Measurements from ENCODE around the gene ADGRD1. TPM values are rescaled to one million over a fixed set of nuclear protein-coding genes. Genes with fewer than 3 reads are reported as not detected.

ADGRD1 gene
- total RNA-seq, 1 donor from 2014 or later = 35.8 TPM

- Histone ChIP-seq H3K4me3 (no peak overlapping the region), H3K9me3 (no peaks in the 10 kb centered on the region), H3K36me3 (no peaks in the 10 kb centered on the region), H3K27ac (no peak overlapping the region), H3K27me3 (no peaks in the 10 kb centered on the region), H3K4me1 (peaks cover 23% of the 10 kb centered on the region)
- no peak for DNase-seq (ENCODE audit: extremely low spot score in 2 of 2)
- TF ChIP-seq POLR2AphosphoS5 (IDR thresholded peaks at IDR 0.05; ENCODE audit: insufficient read depth in 1 of 2, low read depth in 1 of 2) (no peak), POLR2A (IDR thresholded peaks at IDR 0.05) (no peak)
- TF ChIP-seq, protein P1, sequence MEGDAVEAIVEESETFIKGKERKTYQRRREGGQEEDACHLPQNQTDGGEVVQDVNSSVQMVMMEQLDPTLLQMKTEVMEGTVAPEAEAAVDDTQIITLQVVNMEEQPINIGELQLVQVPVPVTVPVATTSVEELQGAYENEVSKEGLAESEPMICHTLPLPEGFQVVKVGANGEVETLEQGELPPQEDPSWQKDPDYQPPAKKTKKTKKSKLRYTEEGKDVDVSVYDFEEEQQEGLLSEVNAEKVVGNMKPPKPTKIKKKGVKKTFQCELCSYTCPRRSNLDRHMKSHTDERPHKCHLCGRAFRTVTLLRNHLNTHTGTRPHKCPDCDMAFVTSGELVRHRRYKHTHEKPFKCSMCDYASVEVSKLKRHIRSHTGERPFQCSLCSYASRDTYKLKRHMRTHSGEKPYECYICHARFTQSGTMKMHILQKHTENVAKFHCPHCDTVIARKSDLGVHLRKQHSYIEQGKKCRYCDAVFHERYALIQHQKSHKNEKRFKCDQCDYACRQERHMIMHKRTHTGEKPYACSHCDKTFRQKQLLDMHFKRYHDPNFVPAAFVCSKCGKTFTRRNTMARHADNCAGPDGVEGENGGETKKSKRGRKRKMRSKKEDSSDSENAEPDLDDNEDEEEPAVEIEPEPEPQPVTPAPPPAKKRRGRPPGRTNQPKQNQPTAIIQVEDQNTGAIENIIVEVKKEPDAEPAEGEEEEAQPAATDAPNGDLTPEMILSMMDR (IDR thresholded peaks at IDR 0.05) = no peak
- intact Hi-C loops (cut with DNase I) = no loop called here
Observed at GRCh38 chr12:131044136-131044535, 90.4 kb downstream of the ADGRD1 start.

DNA sequence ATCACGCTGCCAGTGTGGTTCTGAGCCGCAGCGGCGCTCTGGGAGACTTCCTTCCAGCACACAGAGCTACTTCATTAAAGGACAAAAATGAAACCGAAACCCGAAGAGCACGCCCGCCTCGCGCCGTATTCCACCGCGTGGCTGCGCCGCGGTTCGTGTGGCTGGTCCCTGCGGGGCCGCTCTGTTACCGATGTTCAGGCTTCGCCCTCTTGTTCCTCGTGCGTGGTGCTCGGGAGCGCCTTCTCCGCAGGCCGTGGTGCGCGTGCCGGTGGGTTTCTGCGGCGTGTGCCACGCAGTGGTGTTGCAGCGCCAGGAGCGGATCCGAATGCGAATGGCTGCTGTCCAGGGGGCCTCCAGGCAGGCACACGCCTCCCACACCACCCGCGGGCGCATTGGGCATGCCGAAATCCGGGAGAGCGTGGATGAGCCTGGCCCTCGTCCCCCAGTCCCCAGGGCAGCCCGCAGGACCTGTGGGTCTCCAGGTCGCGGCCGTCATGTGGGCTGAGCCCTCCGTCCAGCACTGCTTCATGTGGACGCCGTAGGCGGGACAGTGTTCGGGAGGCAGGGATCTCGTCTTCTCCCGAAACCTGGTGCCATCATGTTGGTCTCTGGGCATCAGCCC lies 91.2 kb downstream of the ADGRD1 start:
- H3K4me1 ChIP-seq = peaks cover 17% of the 10 kb centered on the region
- no peaks in the 10 kb centered on the region for H3K27me3 ChIP-seq
- TF ChIP-seq POLR2AphosphoS5 (IDR thresholded peaks at IDR 0.05; ENCODE audit: insufficient read depth in 1 of 2, low read depth in 1 of 2) (no peak), POLR2A (IDR thresholded peaks at IDR 0.05) (no peak)
- TF ChIP-seq, protein P1 (IDR thresholded peaks at IDR 0.05) = no peak
- no peaks in the 10 kb centered on the region for H3K9me3 ChIP-seq
- no peaks in the 10 kb centered on the region for H3K36me3 ChIP-seq
- no peak overlapping the region for H3K4me3 ChIP-seq
- intact Hi-C loops (cut with DNase I) = no loop called here
- no peak for DNase-seq (ENCODE audit: extremely low spot score in 2 of 2)
- H3K27ac ChIP-seq = no peak overlapping the region

DNA sequence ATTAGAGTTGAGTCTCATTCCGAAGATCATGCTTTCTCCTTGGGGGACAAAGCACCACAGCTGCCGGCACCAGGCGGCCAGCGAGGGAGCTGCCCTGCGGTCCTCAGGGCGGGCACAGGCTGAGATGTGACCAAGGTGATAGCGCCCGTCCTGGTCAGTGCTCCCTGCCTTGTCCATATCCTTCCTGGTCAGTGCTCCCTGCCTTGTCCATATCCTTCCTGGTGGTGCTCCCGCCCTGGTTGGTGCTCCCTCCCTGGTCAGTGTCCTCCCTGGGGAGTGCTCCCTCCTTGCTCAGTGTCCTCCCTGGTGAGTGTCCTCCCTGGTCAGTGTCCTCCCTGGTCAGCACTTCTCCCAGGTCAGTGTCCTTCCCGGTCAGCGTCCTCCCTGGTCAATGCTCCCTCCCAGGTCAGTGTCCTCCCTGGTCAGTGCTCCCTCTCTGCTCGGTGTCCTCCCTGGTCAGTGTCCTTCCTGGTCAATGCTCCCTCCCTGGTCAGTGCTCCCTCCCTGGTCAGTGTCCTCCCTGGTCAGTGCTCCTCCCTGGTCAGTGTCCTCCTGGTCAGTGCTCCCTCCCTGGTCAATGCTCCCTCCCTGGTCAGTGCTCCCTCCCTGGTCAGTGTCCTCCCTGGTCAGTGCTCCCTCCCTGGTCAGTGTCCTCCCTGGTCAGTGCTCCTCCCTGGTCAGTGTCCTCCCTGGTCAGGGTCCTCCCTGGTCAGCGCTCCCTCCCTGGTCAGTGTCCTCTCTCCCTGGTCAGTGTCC lies 92.2 kb downstream of the ADGRD1 start:
- H3K9me3 ChIP-seq = no peaks in the 10 kb centered on the region
- H3K4me1 ChIP-seq = peaks cover 16% of the 10 kb centered on the region
- intact Hi-C loops (cut with DNase I) = no loop called here
- no peak for DNase-seq (ENCODE audit: extremely low spot score in 2 of 2)
- no peaks in the 10 kb centered on the region for H3K36me3 ChIP-seq
- no peaks in the 10 kb centered on the region for H3K27me3 ChIP-seq
- no peak overlapping the region for H3K4me3 ChIP-seq
- TF ChIP-seq, protein P1 (IDR thresholded peaks at IDR 0.05) = no peak
- no peak for TF ChIP-seq POLR2A (IDR thresholded peaks at IDR 0.05)
- no peak for TF ChIP-seq POLR2AphosphoS5 (IDR thresholded peaks at IDR 0.05; ENCODE audit: insufficient read depth in 1 of 2, low read depth in 1 of 2)
- no peak overlapping the region for H3K27ac ChIP-seq

DNA sequence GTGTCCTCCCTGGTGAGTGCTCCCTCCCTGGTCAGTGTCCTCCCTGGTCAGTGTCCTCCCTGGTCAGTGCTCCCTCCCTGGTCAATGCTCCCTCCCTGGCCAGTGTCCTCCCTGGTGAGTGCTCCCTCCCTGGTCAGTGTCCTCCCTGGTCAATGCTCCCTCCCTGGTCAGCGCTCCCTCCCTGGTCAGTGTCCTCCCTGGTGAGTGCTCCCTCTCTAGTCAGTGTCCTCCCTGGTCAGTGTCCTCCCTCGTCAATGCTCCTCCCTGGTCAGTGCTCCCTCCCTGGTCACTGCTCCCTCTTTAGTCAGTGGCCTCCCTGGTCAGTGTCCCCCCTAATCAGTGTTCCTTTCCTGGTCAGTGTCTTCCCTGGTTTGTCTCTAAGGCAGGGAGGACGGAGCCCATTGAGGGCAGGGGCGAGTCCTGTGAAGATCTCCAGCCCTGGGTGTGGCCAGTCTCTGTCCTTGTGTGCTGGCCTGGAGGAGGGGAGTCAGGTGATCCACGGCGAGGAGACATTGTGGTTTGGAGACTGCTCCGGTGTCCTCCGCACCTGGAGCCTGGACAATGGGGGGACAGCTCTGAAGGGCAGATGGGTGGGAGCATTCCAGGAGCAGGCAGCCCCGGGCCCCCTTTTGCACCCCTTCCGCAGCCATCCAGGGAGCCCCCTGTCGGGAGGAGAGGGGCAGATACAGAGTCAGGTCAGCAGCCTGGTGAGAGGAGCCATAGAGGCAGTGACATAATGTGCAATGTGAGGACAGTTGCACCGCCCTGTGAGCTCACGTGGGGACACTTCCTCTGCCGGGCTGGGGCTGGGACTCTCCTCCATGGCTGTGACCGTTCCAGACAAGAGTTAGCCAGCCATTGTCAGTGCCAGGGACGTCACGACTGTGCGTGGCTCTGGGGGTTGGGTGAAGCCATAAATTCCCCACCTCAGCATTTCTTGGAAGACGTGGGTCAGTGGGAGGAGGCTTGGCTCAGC lies 93.4 kb downstream of the ADGRD1 start:
- DNase-seq (ENCODE audit: extremely low spot score in 2 of 2) = no peak
- H3K9me3 ChIP-seq = no peaks in the 10 kb centered on the region
- H3K4me1 ChIP-seq = peaks cover 16% of the 10 kb centered on the region
- TF ChIP-seq, protein P1 (IDR thresholded peaks at IDR 0.05) = no peak
- TF ChIP-seq POLR2AphosphoS5 (IDR thresholded peaks at IDR 0.05; ENCODE audit: insufficient read depth in 1 of 2, low read depth in 1 of 2) (no peak), POLR2A (IDR thresholded peaks at IDR 0.05) (no peak)
- H3K36me3 ChIP-seq = no peaks in the 10 kb centered on the region
- no peak overlapping the region for H3K27ac ChIP-seq
- H3K4me3 ChIP-seq = no peak overlapping the region
- H3K27me3 ChIP-seq = no peaks in the 10 kb centered on the region
- intact Hi-C loops (cut with DNase I) = no loop called here

Data from vagina (tissue), 2 donors.